ENCODE measurements around the gene PLAC9. TPM values are rescaled to one million over a fixed set of nuclear protein-coding genes. Genes with fewer than 3 reads are reported as not detected.

Gene PLAC9
- total RNA-seq, 1 experiment from 2014 or later, result not detected

GRCh38 chr10:80194373-80195045 is 62.0 kb downstream of the PLAC9 start:
- Histone ChIP-seq H3K27me3 (ENCODE audit: control insufficient read depth, insufficient read depth, low read length) (no peaks in the 10 kb centered on the region), H3K4me1 (ENCODE audit: control insufficient read depth, insufficient read depth, low read length) (peaks cover 26% of the 10 kb centered on the region), H3K9me3 (ENCODE audit: control insufficient read depth, insufficient read depth, low read depth, low read length) (peaks cover 3% of the 10 kb centered on the region; the same call in 1 of the 2 replicates), H3K4me3 (ENCODE audit: low read depth in 2 of 2, low read length in 2 of 2) (no peak overlapping the region), H3K27ac (ENCODE audit: low read length) (no peak overlapping the region), H3K36me3 (ENCODE audit: control insufficient read depth, insufficient read depth, low read length) (no peaks in the 10 kb centered on the region)
- DNase-seq (ENCODE audit: low read depth, low spot score) (no peak), ATAC-seq (no peak; the same call in 1 of the 2 replicates)
- in situ Hi-C loops (cut with HindIII; ENCODE audit: low pct_unique_long_range_greater_than_20kb, low sequenced_read_pairs), result no loop called here
- ChIA-PET POLR2A (no interaction called here), CTCF (no interaction called here)
- BruUV-seq (replicated peaks), result no TSS peak
- intact Hi-C loops (cut with micrococcal nuclease; ENCODE audit: unreplicated experiment), result no loop called here
- TF ChIP-seq CTCF (IDR thresholded peaks at IDR 0.05), result no peak

Other genes starting within 250 kb of the PLAC9 start
- gene SFTPD, start 183.6 kb upstream of the PLAC9 start, total RNA-seq (2021; ENCODE audit: unreplicated experiment), result 0.36 TPM
- 28.8 TPM for gene TMEM254, start 54.1 kb upstream of the PLAC9 start, total RNA-seq (2021; ENCODE audit: unreplicated experiment)
- gene ANXA11, start 72.8 kb downstream of the PLAC9 start, total RNA-seq (2021; ENCODE audit: unreplicated experiment), result 241 TPM
- gene MAT1A, start 156.9 kb downstream of the PLAC9 start, total RNA-seq (2021; ENCODE audit: unreplicated experiment), result 1.5 TPM
- gene DYDC1, start 224.0 kb downstream of the PLAC9 start, total RNA-seq (2021; ENCODE audit: unreplicated experiment), result not detected
- gene DYDC2, start 224.1 kb downstream of the PLAC9 start, total RNA-seq (2021; ENCODE audit: unreplicated experiment), result not detected